CD8-positive, alpha-beta memory T cell (primary cell): ENCODE data around the gene YTHDF1. TPM values are rescaled to one million over a fixed set of nuclear protein-coding genes. Genes with fewer than 3 reads are reported as not detected.
"Not testable (repeated sequence)": the region's sequence is repeated elsewhere in the genome, so short reads cannot be mapped to it uniquely, and the experiment has no call there.

Experiments
- CTCF ChIA-PET: fragments of 350-600 bp; sonication (Branson Sonifier 250); formaldehyde crosslinking; loops from one replicate; lab custom pipeline; 2021; ENCODE audit warnings: antibody characterized with exemption; lab: Charles Lee
- POLR2A ChIA-PET: fragments of 350-600 bp; sonication (Branson Sonifier 250); formaldehyde crosslinking; loops from one replicate; lab custom pipeline; 2021; ENCODE audit warnings: antibody characterized with exemption; lab: Charles Lee
- DNase-seq, 5 donors: peaks; one replicate each; pipeline versions ENCODE4 v3.0.0 to v3.0.0-alpha.2; 2020 to 2022; ENCODE audit warnings: mixed read lengths in 1 of 5
- H3K27ac ChIP-seq: one replicate; pipeline ENCODE4 v1.7.0; 2013; ENCODE audit warnings: low read depth, mild to moderate bottlenecking, low read length, moderate library complexity
- H3K27me3 ChIP-seq: 2 replicates; pipeline ENCODE4 v1.7.0; 2013; ENCODE audit warnings: low read length, mild to moderate bottlenecking; ENCODE audit not compliant: insufficient read depth, poor library complexity, severe bottlenecking
- H3K36me3 ChIP-seq: 2 replicates; pipeline ENCODE4 v1.7.0; 2013; ENCODE audit warnings: mild to moderate bottlenecking, low read length, moderate library complexity; ENCODE audit not compliant: insufficient read depth
- H3K4me1 ChIP-seq: 2 replicates; pipeline ENCODE4 v1.7.0; 2013; ENCODE audit warnings: mild to moderate bottlenecking, low read length, moderate library complexity; ENCODE audit not compliant: insufficient read depth
- H3K4me3 ChIP-seq: 2 replicates; pipeline ENCODE4 v1.7.0; 2013; ENCODE audit warnings: mild to moderate bottlenecking, low read length
- H3K9me3 ChIP-seq: 2 replicates; pipeline ENCODE4 v1.7.0; 2013; ENCODE audit warnings: mild to moderate bottlenecking, low read length
- H3K27ac Mint-ChIP-seq, 8 donors: one replicate each; pipeline ENCODE4 v1.8.0; 2020 to 2021; ENCODE audit warnings: mixed read lengths in 8 of 8, mild to moderate bottlenecking in 6 of 8, inconsistent platforms in 3 of 8, moderate library complexity in 3 of 8
- H3K27me3 Mint-ChIP-seq, 2 donors: one replicate each; pipeline ENCODE4 v1.8.0; 2020 to 2021; ENCODE audit warnings: mixed read lengths in 2 of 2, mild to moderate bottlenecking in 1 of 2, moderate library complexity in 1 of 2
- H3K36me3 Mint-ChIP-seq, 3 donors: one replicate each; pipeline ENCODE4 v1.8.0; 2020 to 2021; ENCODE audit warnings: mixed read lengths in 3 of 3, inconsistent platforms in 1 of 3, mild to moderate bottlenecking in 1 of 3
- H3K4me1 Mint-ChIP-seq, 3 donors: one replicate each; pipeline ENCODE4 v1.8.0; 2020 to 2021; ENCODE audit warnings: mixed read lengths in 3 of 3, inconsistent platforms in 1 of 3, mild to moderate bottlenecking in 1 of 3
- H3K4me3 Mint-ChIP-seq, 7 donors: one replicate each; pipeline ENCODE4 v1.8.0; 2020 to 2021; ENCODE audit warnings: mixed read lengths in 7 of 7, mild to moderate bottlenecking in 6 of 7, moderate library complexity in 4 of 7, inconsistent platforms in 2 of 7
- H3K9me3 Mint-ChIP-seq, 5 donors: one replicate each; pipeline ENCODE4 v1.8.0; 2020 to 2022; ENCODE audit warnings: mixed read lengths in 5 of 5, mild to moderate bottlenecking in 3 of 5, moderate library complexity in 2 of 5, inconsistent platforms in 1 of 5
- polyA plus RNA-seq: library from polyadenylated mRNA; unstranded; fragments of 300-500 nt; fragmentation: Illumina TruSeq; gene quantifications from one replicate; pipeline ENCODE4 v1.2.3, GENCODE V29; 2021
- total RNA-seq, 2 experiments: library from RNA; stranded (reverse); gene quantifications; one replicate each; pipeline ENCODE4 v1.2.3, GENCODE V29; 2021

YTHDF1 gene
- total and polyA plus RNA-seq, 3 experiments from 2014 or later: 43.1 to 47.5 (median 47.0) TPM

DNA sequence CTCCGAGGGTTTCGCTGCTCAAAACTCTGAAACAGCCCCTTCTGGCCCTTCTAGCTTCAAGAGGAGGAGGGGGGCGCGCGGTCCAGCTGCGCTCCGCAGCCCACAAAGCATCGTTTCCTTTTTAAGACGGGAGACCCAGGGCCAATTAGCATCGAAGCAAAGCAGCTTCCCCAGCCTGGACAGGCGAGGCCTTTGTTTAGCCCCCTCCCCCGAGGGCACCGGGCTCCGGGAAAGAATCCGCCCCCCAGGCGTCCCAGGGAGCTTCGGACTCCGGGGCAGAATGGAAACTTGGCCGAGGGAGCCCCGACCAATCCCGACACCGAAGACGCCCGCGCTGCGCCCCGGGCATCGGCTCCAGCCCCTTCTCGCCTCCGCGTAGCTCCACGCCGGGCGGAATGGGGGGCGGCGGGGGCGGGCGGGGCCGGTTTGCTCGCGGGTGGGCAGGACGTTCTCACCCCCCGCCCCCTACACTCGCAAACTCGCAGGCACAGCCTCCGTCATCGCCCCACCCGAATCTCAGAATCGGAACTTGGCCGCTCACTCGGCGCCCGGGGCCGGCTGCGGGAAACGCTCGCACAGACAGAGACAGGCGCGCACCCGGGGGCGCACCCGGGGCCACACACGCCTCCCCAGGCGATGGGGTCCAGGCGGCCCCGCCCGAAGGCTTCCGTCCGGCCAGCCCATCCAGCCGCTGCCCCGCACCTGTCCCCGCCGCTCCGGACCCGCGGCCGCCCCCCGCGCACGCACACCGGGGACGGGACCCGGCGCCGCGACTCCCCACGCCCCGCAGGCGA lies 37.7 kb upstream of the YTHDF1 start:
- H3K4me1 ChIP-seq: no peaks in the 10 kb centered on the region
- H3K4me3 Mint-ChIP-seq: peak overlapping the region in 2 of 7 donors; percentile 20 to 32
- CTCF ChIA-PET: interaction anchor here (2.5 kb wide), 1 partner anchor 31 kb away, joined by 6 read pairs; no protein-coding TSS in a partner anchor
- no peak overlapping the region for H3K4me3 ChIP-seq
- peaks cover 37 to 76% of the 10 kb centered on the region in 2 donors for H3K27me3 Mint-ChIP-seq
- H3K36me3 ChIP-seq: no peaks in the 10 kb centered on the region
- H3K27ac ChIP-seq: no peak overlapping the region
- no peak for DNase-seq
- H3K36me3 Mint-ChIP-seq: peaks cover 0 to 3% (median 0%) of the 10 kb centered on the region in 3 donors
- H3K27ac Mint-ChIP-seq: no peak overlapping the region
- peaks cover 5 to 12% (median 9%) of the 10 kb centered on the region in 3 donors for H3K4me1 Mint-ChIP-seq
- H3K9me3 ChIP-seq: no peaks in the 10 kb centered on the region
- H3K9me3 Mint-ChIP-seq: no peaks in the 10 kb centered on the region
- peaks cover 28% of the 10 kb centered on the region for H3K27me3 ChIP-seq
- POLR2A ChIA-PET: no interaction called here

- CTCF ChIA-PET: no interaction called here
- Mint-ChIP-seq H3K27ac (peak overlapping the region in 1 of 8 donors; percentile 59), H3K27me3 (peaks cover 38 to 77% of the 10 kb centered on the region in 2 donors), H3K9me3 (no peaks in the 10 kb centered on the region), H3K4me3 (peak overlapping the region in 5 of 7 donors; percentile 28 to 58 (median 51)), H3K4me1 (peaks cover 5 to 12% (median 9%) of the 10 kb centered on the region in 3 donors), H3K36me3 (peaks cover 0 to 3% (median 0%) of the 10 kb centered on the region in 3 donors)
- Histone ChIP-seq H3K4me3 (no peak overlapping the region), H3K36me3 (no peaks in the 10 kb centered on the region), H3K27ac (no peak overlapping the region), H3K27me3 (peaks cover 28% of the 10 kb centered on the region), H3K9me3 (no peaks in the 10 kb centered on the region), H3K4me1 (no peaks in the 10 kb centered on the region)
- POLR2A ChIA-PET: no interaction called here
- no peak for DNase-seq
Observed at GRCh38 chr20:63253065-63253437, 37.1 kb upstream of the YTHDF1 start.

DNA sequence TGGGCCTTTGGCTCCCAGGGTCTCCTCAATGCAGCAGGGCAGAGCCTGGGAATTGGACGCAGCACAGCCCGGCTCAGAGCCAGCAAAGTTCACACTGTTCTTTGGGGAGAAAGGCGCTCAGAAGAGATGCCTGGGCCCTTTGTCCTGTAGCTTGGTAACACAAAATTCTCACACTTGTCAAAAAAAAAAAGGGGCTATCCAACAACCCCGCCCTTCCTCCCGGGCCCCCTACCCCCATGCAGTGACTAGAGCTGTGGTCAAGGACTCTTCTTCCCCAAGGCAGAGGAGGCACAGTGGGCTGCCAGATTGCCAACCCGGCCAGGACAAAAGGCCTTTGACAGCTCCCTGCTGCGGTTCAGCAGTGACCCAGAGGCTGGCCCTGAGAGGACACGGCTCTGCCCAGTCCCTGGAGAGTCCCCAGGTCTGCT lies 36.4 kb upstream of the YTHDF1 start:
- Histone ChIP-seq H3K4me3 (no peak overlapping the region), H3K36me3 (no peaks in the 10 kb centered on the region), H3K4me1 (no peaks in the 10 kb centered on the region), H3K27me3 (peaks cover 28% of the 10 kb centered on the region), H3K9me3 (no peaks in the 10 kb centered on the region), H3K27ac (no peak overlapping the region)
- no peak for DNase-seq
- H3K27me3 Mint-ChIP-seq: peaks cover 36 to 72% of the 10 kb centered on the region in 2 donors
- no peak overlapping the region for H3K4me3 Mint-ChIP-seq
- H3K4me1 Mint-ChIP-seq: peaks cover 5 to 12% (median 9%) of the 10 kb centered on the region in 3 donors
- ChIA-PET CTCF (no interaction called here), POLR2A (no interaction called here)
- no peaks in the 10 kb centered on the region for H3K9me3 Mint-ChIP-seq
- H3K36me3 Mint-ChIP-seq: peaks cover 0 to 3% (median 0%) of the 10 kb centered on the region in 3 donors
- H3K27ac Mint-ChIP-seq: no peak overlapping the region

DNA sequence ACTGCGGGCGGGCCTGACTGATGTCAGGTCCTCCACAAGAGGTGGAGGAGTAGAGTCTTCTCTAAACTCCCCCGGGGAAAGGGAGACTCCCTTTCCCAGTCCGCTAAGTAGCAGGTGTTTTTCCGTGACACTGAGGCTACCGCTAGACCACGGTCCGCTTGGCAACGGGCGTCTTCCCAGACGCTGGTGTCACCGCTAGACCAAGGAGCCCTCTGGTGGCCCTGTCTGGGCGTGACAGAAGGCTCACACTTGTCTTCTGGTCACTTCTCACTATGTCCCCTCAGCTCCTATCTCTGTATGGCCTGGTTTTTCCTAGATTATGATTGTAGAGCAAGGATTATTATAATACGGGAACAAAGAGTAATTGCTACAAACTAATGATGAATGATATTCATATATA lies 35.4 kb upstream of the YTHDF1 start:
- H3K9me3 Mint-ChIP-seq, CTCF ChIA-PET, H3K9me3 ChIP-seq, H3K36me3 Mint-ChIP-seq, DNase-seq, H3K36me3 ChIP-seq, H3K4me1 ChIP-seq, H3K27ac ChIP-seq, POLR2A ChIA-PET, H3K4me3 ChIP-seq, H3K4me3 Mint-ChIP-seq: not testable (repeated sequence)
- H3K27me3 ChIP-seq: peaks cover 28% of the 10 kb centered on the region
- H3K27me3 Mint-ChIP-seq: peaks cover 35 to 63% of the 10 kb centered on the region in 2 donors
- H3K4me1 Mint-ChIP-seq: peaks cover 5 to 16% (median 9%) of the 10 kb centered on the region in 3 donors
- H3K27ac Mint-ChIP-seq: peak overlapping the region in 1 of 8 donors; percentile 14

GRCh38 chr20:63249891-63250290 lies 34.0 kb upstream of the YTHDF1 start:
- CTCF ChIA-PET: no interaction called here
- Mint-ChIP-seq H3K27ac (no peak overlapping the region), H3K9me3 (no peaks in the 10 kb centered on the region), H3K4me1 (peaks cover 5 to 12% (median 5%) of the 10 kb centered on the region in 3 donors), H3K27me3 (peaks cover 31 to 54% of the 10 kb centered on the region in 2 donors), H3K4me3 (no peak overlapping the region), H3K36me3 (no peaks in the 10 kb centered on the region)
- H3K4me1 ChIP-seq: no peaks in the 10 kb centered on the region
- POLR2A ChIA-PET: no interaction called here
- H3K36me3 ChIP-seq: no peaks in the 10 kb centered on the region
- no peaks in the 10 kb centered on the region for H3K9me3 ChIP-seq
- no peak for DNase-seq
- H3K27me3 ChIP-seq: peaks cover 14% of the 10 kb centered on the region
- no peak overlapping the region for H3K4me3 ChIP-seq
- H3K27ac ChIP-seq: no peak overlapping the region

DNA sequence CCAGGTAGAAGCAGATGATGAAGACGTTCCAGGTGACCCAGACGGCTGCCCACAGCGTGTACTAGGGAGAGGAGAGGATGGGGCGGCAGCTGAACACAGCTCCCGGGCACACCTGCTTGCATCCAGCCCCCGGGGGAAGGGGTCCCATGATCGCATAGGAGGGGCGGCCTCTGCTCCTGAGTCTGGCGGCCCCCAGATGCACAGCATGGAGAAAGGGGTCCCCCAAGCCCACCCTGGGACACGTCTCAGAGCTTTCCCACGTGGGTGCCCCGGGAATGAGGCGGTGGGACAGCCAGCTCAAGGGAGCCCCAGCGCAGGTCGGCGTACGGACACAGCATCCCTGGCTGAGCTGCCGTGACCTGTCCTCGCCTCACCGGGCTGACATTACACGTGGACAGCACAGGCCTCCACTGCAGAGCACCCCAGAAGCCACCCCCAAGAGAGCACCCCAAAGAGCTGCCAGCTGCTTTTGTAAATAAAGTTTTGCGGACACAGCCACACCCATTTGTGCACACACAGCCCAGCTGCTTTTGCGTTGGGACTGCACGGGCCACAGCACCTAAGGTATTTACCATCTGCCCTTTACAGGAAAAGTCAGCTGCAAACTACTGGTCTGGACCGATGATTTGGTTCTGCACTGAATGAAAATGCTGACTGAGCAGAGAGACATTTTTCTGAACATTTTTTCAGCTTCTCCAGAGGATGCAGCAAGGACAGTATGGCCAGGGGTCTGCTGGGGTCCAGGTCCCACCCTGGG lies 33.1 kb upstream of the YTHDF1 start:
- Mint-ChIP-seq H3K27ac (peak overlapping the region in 1 of 8 donors; percentile 21), H3K4me3 (no peak overlapping the region), H3K9me3 (no peaks in the 10 kb centered on the region), H3K4me1 (peaks cover 5 to 12% (median 5%) of the 10 kb centered on the region in 3 donors), H3K36me3 (no peaks in the 10 kb centered on the region), H3K27me3 (peaks cover 31 to 50% of the 10 kb centered on the region in 2 donors)
- CTCF ChIA-PET: no interaction called here
- Histone ChIP-seq H3K27ac (no peak overlapping the region), H3K4me1 (no peaks in the 10 kb centered on the region), H3K36me3 (no peaks in the 10 kb centered on the region), H3K9me3 (no peaks in the 10 kb centered on the region), H3K4me3 (no peak overlapping the region), H3K27me3 (peaks cover 13% of the 10 kb centered on the region)
- POLR2A ChIA-PET: no interaction called here
- DNase-seq: no peak

GRCh38 chr20:63247671-63248228 lies 31.8 kb upstream of the YTHDF1 start:
- H3K27me3 ChIP-seq: peaks cover 7% of the 10 kb centered on the region
- H3K4me3 Mint-ChIP-seq: no peak overlapping the region
- no peak overlapping the region for H3K27ac ChIP-seq
- H3K4me1 ChIP-seq: no peaks in the 10 kb centered on the region
- no peaks in the 10 kb centered on the region for H3K9me3 Mint-ChIP-seq
- no peaks in the 10 kb centered on the region for H3K36me3 ChIP-seq
- H3K27ac Mint-ChIP-seq: no peak overlapping the region
- ChIA-PET POLR2A (no interaction called here), CTCF (no interaction called here)
- no peak for DNase-seq
- H3K36me3 Mint-ChIP-seq: no peaks in the 10 kb centered on the region
- peaks cover 27 to 49% of the 10 kb centered on the region in 2 donors for H3K27me3 Mint-ChIP-seq
- peaks cover 2 to 6% (median 2%) of the 10 kb centered on the region in 3 donors for H3K4me1 Mint-ChIP-seq
- H3K9me3 ChIP-seq: no peaks in the 10 kb centered on the region
- no peak overlapping the region for H3K4me3 ChIP-seq
